ENCODE measurements around the gene ZNF398. TPM values are rescaled to one million over a fixed set of nuclear protein-coding genes. Genes with fewer than 3 reads are reported as not detected.

The ZNF398 gene
- total RNA-seq, 1 experiment from 2014 or later = 62.1 TPM

GRCh38 chr7:149130572-149131198 lies 16.6 kb upstream of the ZNF398 start:
- Histone ChIP-seq H2AK5ac (ENCODE audit: insufficient read length, low read length) (no peak overlapping the region), H3K18ac (ENCODE audit: insufficient read length, low read depth, low read length) (no peak overlapping the region), H2AFZ (ENCODE audit: low read length) (no peak overlapping the region), H4K20me1 (ENCODE audit: control insufficient read depth, insufficient read depth, insufficient read length) (no peaks in the 10 kb centered on the region), H2BK12ac (ENCODE audit: insufficient read length, low read depth, low read length) (no peak overlapping the region), H2BK15ac (ENCODE audit: low read depth, low read length) (no peak overlapping the region), H3K23ac (ENCODE audit: insufficient read length, low read depth, low read length) (no peak overlapping the region), H3K27me3 (ENCODE audit: insufficient read depth, low read length) (no peaks in the 10 kb centered on the region), H3T11ph (ENCODE audit: low read length) (no peak overlapping the region), H4K5ac (ENCODE audit: insufficient read length, low read depth, low read length) (no peak overlapping the region), H3K4me1 (ENCODE audit: insufficient read depth, low read length) (no peaks in the 10 kb centered on the region; the same call in 1 of the 2 replicates), H3K79me1 (ENCODE audit: insufficient read depth, low read depth, low read length, poor library complexity, severe bottlenecking) (no peaks in the 10 kb centered on the region), H3K4ac (ENCODE audit: low read depth, low read length) (no peak overlapping the region), H2BK120ac (ENCODE audit: low read depth, low read length, poor library complexity, severe bottlenecking) (no peak overlapping the region), H3K79me2 (ENCODE audit: insufficient read depth, low read length) (peaks cover 1% of the 10 kb centered on the region; the same call in 1 of the 2 replicates), H3K23me2 (ENCODE audit: insufficient read length, low read depth, low read length, poor library complexity, severe bottlenecking) (peaks cover 6% of the 10 kb centered on the region), H3K4me2 (ENCODE audit: insufficient read depth, insufficient read length, low read length) (no peak overlapping the region), H3K9me3 (ENCODE audit: control insufficient read depth, low read depth, low read length) (peaks cover 16% of the 10 kb centered on the region), H2BK20ac (ENCODE audit: low read depth, low read length, poor library complexity, severe bottlenecking) (no peak overlapping the region), H3K27ac (ENCODE audit: insufficient read length, low read depth, low read length) (no peak overlapping the region), H3K9ac (ENCODE audit: extremely low read depth, insufficient read length, low read length) (no peak overlapping the region), H3K56ac (ENCODE audit: insufficient read length, low read depth, low read length) (no peak overlapping the region), H3K14ac (ENCODE audit: insufficient read depth, low read length) (no peak overlapping the region), H4K91ac (ENCODE audit: insufficient read length, low read depth, low read length) (no peak overlapping the region), H4K8ac (replicated peaks; ENCODE audit: insufficient read length, low read depth, low read length) (no peak overlapping the region), H2BK5ac (ENCODE audit: insufficient read length, low read length) (no peak overlapping the region)
- H3K9me3 Mint-ChIP-seq = peaks cover 12 to 16% of the 10 kb centered on the region in 2 experiments
- no CpG with 5 or more reads among the region's 5 CpGs for WGBS (ENCODE audit: extremely low coverage, insufficient read length, low lambda C conversion rate)
- H3K4me3 Mint-ChIP-seq = peak overlapping the region in 1 of 2 experiments; percentile 6; a peak in 1 of 5 replicates
- H3K27ac Mint-ChIP-seq = no peak overlapping the region
- H3K4me1 Mint-ChIP-seq = peaks cover 14 to 18% of the 10 kb centered on the region in 2 experiments
- H3K36me3 Mint-ChIP-seq (ENCODE audit: insufficient read depth in 1 of 3, low read depth in 3 of 3) = peaks cover 29 to 44% (median 36%) of the 10 kb centered on the region in 3 experiments
- DNase-seq = no peak
- no peak for TF ChIP-seq CTCF (conservative IDR thresholded peaks at IDR 0.05)
- no peaks in the 10 kb centered on the region for H3K27me3 Mint-ChIP-seq (ENCODE audit: low read depth)

Data from H9 (cell line).